ENCODE results near the gene MSX2. TPM values are rescaled to one million over a fixed set of nuclear protein-coding genes. Genes with fewer than 3 reads are reported as not detected.

The MSX2 gene
- total and polyA plus RNA-seq, 2 donors from 2014 or later, result 0.37 to 0.79 TPM

GRCh38 chr5:174737330-174737729, 12.9 kb downstream of the MSX2 start:
- Histone ChIP-seq H3K9me3 (ENCODE audit: control insufficient read depth in 2 of 3, insufficient read depth in 1 of 3, low read length in 3 of 3) (no peaks in the 10 kb centered on the region), H3K36me3 (ENCODE audit: control insufficient read depth in 2 of 3, insufficient read depth in 3 of 3, low read length in 3 of 3) (no peaks in the 10 kb centered on the region), H3K9ac (ENCODE audit: low read length in 3 of 3) (no peak overlapping the region), H3K27ac (ENCODE audit: low read depth in 2 of 2, low read length in 2 of 2) (no peak overlapping the region), H3K4me1 (ENCODE audit: control insufficient read depth in 2 of 3, insufficient read depth in 2 of 3, low read depth in 1 of 3, low read length in 3 of 3) (no peaks in the 10 kb centered on the region), H3K27me3 (ENCODE audit: control insufficient read depth, insufficient read depth, low read length) (peaks cover 45% of the 10 kb centered on the region), H3K4me3 (ENCODE audit: low read length in 3 of 3) (no peak overlapping the region)
- TF ChIP-seq CTCF (IDR thresholded peaks at IDR 0.05; ENCODE audit: borderline replicate concordance, extremely low read depth, insufficient read depth), result no peak
- intact Hi-C loops (cut with DNase I), result no loop called here
- FAIRE-seq (no peak), DNase-seq (no peak)

GRCh38 chr5:174741352-174741751, 17.0 kb downstream of the MSX2 start:
- FAIRE-seq, result no peak
- DNase-seq, result no peak
- no peak overlapping the region for H3K27ac ChIP-seq (ENCODE audit: low read depth in 2 of 2, low read length in 2 of 2)
- intact Hi-C loops (cut with DNase I), result no loop called here
- no peak for TF ChIP-seq CTCF (IDR thresholded peaks at IDR 0.05; ENCODE audit: borderline replicate concordance, extremely low read depth, insufficient read depth)
- H3K36me3 ChIP-seq (ENCODE audit: control insufficient read depth in 2 of 3, insufficient read depth in 3 of 3, low read length in 3 of 3), result no peaks in the 10 kb centered on the region
- no peak overlapping the region for H3K4me3 ChIP-seq (ENCODE audit: low read length in 3 of 3)
- H3K9ac ChIP-seq (ENCODE audit: low read length in 3 of 3), result no peak overlapping the region
- peaks cover 16% of the 10 kb centered on the region for H3K27me3 ChIP-seq (ENCODE audit: control insufficient read depth, insufficient read depth, low read length)
- H3K9me3 ChIP-seq (ENCODE audit: control insufficient read depth in 2 of 3, insufficient read depth in 1 of 3, low read length in 3 of 3), result no peaks in the 10 kb centered on the region
- no peaks in the 10 kb centered on the region for H3K4me1 ChIP-seq (ENCODE audit: control insufficient read depth in 2 of 3, insufficient read depth in 2 of 3, low read depth in 1 of 3, low read length in 3 of 3)

- DNase-seq (no peak), FAIRE-seq (no peak)
- H3K27ac ChIP-seq (ENCODE audit: low read depth in 2 of 2, low read length in 2 of 2), result no peak overlapping the region
- no peak for TF ChIP-seq CTCF (IDR thresholded peaks at IDR 0.05; ENCODE audit: borderline replicate concordance, extremely low read depth, insufficient read depth)
- H3K4me3 ChIP-seq (ENCODE audit: low read length in 3 of 3), result no peak overlapping the region
- intact Hi-C loops (cut with DNase I), result no loop called here
- H3K4me1 ChIP-seq (ENCODE audit: control insufficient read depth in 2 of 3, insufficient read depth in 2 of 3, low read depth in 1 of 3, low read length in 3 of 3), result no peaks in the 10 kb centered on the region
- no peaks in the 10 kb centered on the region for H3K36me3 ChIP-seq (ENCODE audit: control insufficient read depth in 2 of 3, insufficient read depth in 3 of 3, low read length in 3 of 3)
- no peak overlapping the region for H3K9ac ChIP-seq (ENCODE audit: low read length in 3 of 3)
- H3K27me3 ChIP-seq (ENCODE audit: control insufficient read depth, insufficient read depth, low read length), result peaks cover 11% of the 10 kb centered on the region
- no peaks in the 10 kb centered on the region for H3K9me3 ChIP-seq (ENCODE audit: control insufficient read depth in 2 of 3, insufficient read depth in 1 of 3, low read length in 3 of 3)
Measured at GRCh38 chr5:174744896-174745295, 20.5 kb downstream of the MSX2 start.

- intact Hi-C loops (cut with DNase I), result no loop called here
- Histone ChIP-seq H3K9me3 (ENCODE audit: control insufficient read depth in 2 of 3, insufficient read depth in 1 of 3, low read length in 3 of 3) (no peaks in the 10 kb centered on the region), H3K4me1 (ENCODE audit: control insufficient read depth in 2 of 3, insufficient read depth in 2 of 3, low read depth in 1 of 3, low read length in 3 of 3) (no peaks in the 10 kb centered on the region), H3K36me3 (ENCODE audit: control insufficient read depth in 2 of 3, insufficient read depth in 3 of 3, low read length in 3 of 3) (no peaks in the 10 kb centered on the region), H3K4me3 (ENCODE audit: low read length in 3 of 3) (no peak overlapping the region), H3K27ac (ENCODE audit: low read depth in 2 of 2, low read length in 2 of 2) (no peak overlapping the region), H3K27me3 (ENCODE audit: control insufficient read depth, insufficient read depth, low read length) (peaks cover 18% of the 10 kb centered on the region), H3K9ac (ENCODE audit: low read length in 3 of 3) (no peak overlapping the region)
- DNase-seq (peak in 3 of 5 donors; percentile 31 to 66 (median 63)), FAIRE-seq (no peak)
- no peak for TF ChIP-seq CTCF (IDR thresholded peaks at IDR 0.05; ENCODE audit: borderline replicate concordance, extremely low read depth, insufficient read depth)
Measured at GRCh38 chr5:174745590-174746103, 21.3 kb downstream of the MSX2 start.
